GM03348 (cell line): ENCODE results near the gene INMT.

Experiments used
- DNase-seq: peaks from one replicate; pipeline ENCODE4 v3.0.0; 2012; ENCODE audit warnings: low spot score

The INMT gene

DNA sequence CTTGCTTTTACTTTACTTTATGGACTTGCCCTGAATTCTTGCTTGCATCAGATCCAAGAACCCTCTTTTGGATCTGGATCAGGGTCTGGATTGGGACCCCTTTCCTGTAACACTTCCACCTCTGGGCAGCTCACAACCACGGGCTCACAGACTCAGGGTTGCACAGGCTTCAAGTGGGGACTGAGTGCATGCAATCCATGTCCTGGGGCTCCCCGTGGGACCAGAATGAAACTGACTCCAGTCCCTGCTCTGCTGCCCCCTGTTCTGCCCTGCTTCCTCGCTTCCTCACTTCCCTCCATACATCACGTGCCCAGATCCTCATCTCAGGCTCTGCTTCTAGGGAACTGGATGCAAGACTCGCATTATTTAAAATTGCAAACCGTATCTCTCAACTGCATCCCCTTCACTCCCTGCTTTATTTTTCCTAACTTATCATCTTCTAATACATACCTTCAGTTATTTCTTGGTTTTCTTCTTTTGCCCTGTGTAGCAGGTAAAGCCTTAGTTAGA lies 23.3 kb upstream of the INMT start:
- no peak for DNase-seq

DNA sequence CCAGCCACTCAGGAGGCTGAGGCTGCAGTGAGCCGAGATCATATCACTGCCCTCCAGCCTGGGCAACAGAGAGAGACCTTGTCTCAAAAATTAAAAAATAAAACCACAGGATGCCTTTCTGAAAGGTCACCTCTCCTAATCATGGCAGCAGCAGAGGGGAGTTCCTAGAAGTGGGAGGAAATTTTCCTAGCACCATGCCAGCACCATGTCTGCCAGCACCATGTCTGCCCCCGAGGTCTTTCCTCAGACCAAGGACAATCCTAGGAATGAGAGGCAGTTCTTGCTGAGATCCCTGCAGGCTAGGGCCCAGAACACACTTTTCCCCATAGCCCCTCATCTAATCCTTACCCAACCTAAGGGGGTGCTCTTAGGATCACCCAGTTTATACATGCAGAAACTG lies 22.3 kb upstream of the INMT start:
- no peak for DNase-seq

DNA sequence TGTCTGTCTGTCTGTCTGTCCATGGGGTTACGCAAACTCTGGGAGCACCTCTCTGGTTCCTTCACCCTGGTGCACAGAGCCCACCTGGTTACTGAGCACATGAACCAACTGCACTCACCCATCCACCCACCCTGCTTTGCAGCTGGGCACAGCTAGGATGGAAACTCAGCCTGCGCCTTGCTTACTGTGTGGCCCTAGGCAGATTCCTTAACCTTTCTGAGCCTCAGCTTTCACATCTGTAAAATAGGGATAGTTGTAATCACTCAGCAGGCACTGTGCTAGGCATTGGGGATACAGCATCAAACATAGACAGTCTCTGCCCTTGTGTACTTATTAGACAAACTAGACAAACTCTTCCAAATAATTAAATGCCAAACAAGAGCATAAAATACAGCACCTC lies 21.8 kb upstream of the INMT start:
- DNase-seq, result no peak

DNA sequence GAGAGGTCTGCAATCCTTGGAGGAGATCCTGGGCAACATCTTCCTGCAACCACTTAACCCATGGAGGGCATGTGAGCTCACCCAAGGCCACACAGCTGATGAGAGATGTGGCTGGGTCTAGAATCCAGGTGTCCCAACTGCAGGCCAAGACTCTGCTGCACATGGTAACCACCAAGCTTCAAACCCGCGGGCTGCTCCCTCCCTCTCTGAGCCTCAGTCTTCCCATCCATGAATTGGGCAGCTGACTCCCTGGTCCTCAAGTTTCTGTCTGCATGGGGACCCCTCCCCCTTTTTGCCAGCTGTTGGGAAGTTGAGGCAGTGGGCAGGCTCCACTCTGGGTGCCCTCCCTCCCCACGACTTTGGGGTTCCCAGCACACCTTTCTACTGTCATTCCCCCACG lies 20.9 kb upstream of the INMT start:
- no peak for DNase-seq

DNA sequence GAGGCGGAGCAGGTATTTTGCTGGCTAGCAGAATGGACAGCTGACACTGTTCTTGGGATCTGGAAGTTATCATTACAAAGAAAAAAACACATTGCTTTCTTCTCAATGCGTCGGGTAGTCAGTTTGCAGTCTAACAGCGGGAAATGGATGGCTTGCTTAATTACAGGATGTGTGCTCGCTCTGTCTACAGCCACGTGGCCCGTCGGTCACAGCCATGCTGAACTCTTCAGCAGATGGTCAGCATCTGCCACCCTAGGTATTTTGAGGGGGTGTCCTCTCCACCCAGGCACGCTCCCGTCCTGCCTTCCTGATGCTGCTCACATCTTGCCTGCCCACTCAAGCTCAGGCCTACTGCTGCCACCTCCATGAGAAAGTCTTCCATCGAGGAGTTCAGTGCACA lies 20.4 kb upstream of the INMT start:
- no peak for DNase-seq

DNA sequence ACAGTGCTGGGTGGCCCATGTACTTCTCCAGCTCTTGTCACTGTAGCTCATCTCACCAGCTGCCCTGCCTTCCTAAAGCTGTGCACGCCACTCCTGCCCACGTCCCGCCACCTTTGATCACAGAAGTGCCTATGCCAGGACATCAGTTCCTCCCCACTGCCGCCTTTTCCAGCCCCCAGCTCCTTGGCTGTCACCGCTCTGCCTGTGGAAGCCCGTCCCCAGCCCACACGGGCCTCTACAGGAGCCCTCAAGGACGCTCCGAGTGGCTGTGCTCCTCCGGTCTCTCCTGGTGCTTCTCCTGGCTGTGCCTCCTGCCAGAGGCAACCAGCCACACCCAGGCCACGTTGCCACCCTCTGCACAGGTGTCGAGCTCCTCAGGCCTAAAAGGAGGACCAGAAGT lies 19.3 kb upstream of the INMT start:
- DNase-seq, result no peak

DNA sequence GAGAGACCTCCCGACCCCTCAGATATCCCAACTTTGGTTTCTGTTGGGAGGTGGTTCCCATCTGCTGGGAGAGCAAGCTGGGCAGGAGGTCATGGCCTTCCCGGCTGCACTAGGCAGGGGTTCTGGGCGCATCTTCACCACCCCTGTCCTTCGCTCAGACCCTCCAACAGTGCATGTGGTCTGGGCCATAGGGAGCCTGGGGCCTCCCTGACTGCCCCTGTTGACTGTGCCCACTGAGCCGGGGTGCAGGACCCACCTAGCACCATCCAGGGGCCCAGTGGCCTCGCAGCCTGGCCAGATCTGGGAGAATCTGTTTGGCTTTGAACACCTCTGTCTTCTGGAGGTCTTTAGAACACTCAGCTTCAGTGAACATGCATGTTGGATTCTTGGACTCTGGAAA lies 18.7 kb upstream of the INMT start:
- no peak for DNase-seq

DNA sequence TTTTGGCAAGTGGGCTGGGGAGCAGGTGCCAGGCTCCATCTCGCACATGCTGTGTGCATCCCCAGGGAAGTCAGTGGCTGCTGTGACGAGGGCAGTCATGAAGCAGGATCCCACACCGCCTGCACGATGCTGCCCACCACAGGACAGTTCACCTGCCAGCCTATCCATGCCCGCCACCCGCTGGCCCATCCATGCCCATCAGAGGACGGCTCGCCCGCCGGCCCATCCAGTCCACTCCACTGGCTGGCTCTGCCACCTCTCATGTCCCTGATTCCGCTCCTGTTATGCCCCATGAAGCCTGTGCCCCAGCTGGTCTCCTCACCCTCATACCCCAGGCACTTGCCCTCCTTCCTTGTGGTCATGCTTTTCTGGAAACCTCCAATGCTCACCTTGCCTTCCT lies 18.2 kb upstream of the INMT start:
- no peak for DNase-seq

DNA sequence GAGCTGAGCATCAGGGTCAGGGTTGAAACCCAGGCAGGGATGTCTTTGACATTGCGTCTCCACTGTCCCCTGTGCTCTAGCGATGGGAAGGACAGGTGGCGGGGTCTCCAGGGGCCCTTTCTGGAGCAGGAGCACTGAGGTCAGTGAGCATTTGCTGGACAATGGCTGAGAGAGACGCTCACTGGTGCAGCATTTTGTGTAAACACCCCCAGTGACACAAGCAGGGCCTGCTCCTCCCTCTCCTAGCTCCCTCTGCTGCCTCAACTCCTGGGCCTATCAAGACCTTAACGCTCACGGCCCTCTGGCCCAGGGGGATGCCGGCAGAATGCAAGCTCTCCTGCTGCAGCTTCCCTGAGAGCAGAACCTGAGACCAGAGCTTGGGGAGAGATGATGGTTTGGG lies 17.4 kb upstream of the INMT start:
- DNase-seq, result no peak

DNA sequence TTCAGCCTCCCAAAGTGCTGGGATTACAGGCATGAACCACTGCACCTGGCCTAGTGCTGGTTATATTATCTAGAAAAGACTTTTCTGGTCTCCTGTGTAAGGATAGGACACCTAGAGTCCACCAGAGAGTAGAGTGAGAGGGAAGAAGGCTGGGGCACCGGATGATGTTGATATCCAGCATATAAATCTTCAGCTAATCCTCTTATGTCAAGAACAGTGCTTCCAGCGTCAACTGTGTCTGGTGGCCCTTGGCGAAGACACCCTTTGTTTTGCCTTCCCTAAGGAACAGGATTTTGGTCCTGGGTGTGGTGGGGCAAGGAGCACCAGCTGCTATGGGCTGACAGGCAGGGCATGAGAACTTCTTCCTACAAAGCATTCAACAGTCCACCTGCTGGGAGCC lies 16.3 kb upstream of the INMT start:
- no peak for DNase-seq

DNA sequence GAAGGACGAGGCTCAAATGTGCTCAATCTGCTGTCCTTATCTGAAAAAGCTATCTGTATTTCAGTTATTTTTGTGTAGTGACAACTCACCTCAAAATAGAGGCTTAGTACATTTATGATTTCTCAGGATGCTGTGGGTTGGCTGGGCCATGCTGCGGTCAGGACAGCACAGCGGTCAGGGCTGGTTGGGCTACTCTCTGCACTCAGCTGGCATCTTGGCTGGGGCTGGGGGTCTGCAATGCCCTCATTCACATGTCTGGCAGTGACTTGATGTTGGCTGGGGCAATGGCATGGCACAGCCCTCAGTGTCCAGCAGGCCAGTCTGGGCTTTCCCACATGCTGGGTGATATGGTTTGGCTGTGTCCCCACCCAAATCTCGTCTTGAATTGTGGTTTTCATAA lies 15.6 kb upstream of the INMT start:
- DNase-seq, result no peak

DNA sequence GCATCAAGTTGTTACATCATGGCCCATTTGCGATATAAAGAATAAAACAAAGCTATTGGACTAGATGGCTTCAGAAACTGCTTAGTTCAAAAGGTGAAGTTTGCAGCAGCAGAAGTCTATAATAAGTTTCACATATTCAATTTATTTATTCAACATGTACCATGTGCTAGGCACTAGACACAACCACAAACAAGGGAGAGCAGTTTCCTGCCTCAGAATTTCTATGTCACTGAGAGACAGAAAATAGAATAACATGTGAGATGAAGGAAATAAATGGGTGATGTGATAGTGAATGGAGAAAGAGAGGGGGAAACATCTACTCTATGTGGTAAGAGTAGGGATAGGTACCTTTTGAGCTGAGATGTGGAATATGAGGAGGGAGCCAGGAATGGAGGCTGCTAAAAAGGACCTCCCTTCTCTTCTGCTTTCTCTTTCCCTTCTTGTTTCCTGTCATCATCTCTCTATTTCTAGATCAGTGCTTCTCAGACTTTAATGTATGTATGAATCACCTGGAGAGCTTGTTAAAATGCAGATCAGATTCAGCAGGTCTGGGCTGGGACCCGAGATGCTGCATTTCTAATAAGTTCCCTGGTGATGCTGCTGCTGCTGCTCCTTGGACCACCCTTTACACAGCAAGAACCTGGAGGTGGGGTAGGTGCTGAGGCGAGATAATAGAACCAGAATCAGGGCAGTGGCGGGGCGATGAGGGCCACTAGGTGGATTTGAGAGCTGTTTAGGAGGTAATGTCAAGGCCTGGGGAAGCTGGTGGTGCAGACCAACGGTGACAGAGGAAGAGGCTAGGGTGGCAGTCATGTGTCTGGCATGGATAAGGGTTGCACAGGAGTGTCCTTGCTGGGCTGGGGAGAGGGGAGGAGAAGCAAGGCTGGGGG lies 13.7 kb upstream of the INMT start:
- no peak for DNase-seq

DNA sequence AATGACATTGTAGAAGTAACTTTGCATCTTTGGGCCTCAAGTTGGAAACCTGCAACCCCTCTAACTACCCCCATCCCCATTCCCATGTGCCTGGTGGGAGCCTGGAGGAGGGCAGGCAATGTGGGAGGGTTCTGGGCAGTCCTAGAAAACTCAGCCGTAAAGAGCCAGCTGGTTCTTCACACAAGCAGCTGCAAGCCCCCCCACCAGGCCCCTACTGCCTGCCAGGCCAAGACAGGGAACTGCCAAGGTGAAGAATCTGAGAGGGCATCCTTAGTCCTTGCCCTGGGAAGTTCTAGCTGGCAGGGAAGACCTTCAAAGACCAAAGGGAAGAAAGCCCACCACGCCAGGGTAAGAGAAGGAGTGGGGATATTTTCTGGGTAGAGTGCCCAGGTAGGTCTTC lies 12.2 kb upstream of the INMT start:
- no peak for DNase-seq

DNA sequence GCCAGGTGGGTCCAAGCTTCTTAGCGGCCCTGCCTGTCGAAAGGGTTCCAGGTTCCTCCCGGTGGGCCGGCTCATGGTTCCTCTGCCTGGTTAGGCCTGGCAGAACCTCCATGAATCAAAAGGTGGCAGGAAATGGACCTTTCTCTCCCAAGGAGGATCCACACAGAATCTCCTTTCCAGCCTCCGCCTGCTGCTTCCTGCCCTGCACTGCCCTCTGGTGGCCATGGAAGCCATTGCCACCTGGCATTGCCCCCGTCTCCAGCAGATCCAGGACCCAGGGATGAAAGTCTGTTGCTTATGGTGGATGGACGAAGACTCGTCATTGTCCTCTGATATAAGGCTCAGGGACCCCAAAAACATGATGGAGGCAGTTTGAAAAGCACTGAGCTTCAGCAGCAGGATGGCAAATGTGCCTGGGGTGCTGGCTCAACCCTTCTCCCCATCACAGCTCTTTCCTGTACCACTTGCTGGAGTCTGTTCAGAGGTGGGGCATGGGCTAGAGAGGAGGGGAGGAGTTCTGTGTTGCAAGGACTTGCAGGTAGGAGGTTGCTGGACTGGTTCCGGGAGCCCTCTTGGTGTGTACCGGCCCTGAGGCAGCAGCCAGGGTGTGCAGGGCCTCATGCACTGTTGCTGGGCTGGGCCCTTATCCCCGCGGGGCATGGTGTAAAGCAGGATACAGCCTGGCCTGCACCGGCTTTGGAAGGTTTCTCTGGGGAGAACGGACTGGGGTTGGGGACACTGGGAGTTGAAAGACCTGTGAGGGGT lies 11.3 kb upstream of the INMT start:
- peak; percentile 94 for DNase-seq

DNA sequence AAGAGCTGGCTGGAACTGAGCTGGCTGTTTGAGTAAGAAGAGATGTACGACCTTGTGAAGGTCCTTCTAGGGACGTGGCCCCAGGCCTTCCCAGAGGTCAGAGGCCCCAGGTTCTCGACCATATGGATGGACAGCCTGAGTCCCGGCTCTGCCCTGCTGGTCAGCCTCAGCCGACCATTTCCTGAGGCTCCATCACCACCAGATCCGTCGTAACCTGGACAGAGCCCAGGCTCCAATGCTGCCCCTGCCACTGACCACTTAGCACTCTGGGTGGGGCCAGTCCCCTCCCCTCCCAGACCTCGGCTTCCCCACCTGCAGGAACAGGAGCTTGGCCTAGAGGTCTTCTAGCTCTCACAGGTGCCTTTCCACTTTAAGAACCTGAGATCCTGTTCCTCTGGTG lies 10.6 kb upstream of the INMT start:
- DNase-seq, result no peak

DNA sequence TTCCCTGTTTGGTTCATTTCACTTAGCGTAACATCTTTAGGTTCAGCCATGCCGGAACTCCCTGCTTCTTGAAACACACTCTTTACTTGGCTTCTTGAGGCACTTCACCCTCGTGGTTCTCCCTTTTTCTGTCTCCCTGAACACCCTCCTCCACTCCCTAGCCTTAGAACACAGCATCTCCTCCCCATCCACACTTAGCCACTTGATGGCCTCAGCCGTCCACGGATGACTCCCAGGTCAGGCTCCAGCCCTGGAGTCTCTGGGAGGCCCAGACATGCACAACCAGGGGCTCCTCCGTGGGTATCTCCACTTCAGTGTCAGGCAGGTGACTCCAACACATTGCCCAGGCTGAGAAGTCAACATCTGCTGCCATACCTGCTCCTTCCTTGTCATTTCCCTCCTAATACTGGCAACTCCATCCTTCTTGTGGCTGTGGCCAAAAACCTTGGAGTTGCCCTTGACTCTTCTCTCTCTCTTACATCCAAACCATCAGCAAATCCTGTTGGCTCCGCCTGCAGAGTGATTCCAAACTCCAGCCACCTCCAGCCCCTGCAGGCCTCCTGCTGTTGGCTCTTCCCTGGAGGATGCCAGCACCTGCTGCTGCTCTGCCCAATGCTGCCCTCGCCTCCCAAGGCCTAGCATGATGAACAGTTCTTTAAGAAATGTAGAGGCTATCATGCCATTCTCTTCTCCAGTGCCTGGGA lies 8.4 kb upstream of the INMT start:
- peak; percentile 52 for DNase-seq

DNA sequence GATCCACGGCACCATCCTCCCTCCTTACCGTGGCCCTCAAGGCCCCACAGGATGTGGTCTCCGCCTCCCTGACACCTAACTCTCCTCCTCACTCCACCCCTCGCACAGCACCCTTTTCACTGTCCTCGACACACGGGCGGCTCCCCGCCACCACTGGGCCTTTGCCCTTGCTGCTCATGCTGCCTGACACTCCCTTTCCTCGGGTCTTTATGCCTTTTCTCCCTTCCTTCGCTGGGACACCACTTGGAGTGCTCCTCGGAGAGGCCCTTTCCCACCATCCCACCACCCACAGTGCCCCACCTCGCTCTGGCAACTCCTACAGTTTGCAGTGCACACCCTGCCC lies 7.9 kb upstream of the INMT start:
- DNase-seq, result no peak

DNA sequence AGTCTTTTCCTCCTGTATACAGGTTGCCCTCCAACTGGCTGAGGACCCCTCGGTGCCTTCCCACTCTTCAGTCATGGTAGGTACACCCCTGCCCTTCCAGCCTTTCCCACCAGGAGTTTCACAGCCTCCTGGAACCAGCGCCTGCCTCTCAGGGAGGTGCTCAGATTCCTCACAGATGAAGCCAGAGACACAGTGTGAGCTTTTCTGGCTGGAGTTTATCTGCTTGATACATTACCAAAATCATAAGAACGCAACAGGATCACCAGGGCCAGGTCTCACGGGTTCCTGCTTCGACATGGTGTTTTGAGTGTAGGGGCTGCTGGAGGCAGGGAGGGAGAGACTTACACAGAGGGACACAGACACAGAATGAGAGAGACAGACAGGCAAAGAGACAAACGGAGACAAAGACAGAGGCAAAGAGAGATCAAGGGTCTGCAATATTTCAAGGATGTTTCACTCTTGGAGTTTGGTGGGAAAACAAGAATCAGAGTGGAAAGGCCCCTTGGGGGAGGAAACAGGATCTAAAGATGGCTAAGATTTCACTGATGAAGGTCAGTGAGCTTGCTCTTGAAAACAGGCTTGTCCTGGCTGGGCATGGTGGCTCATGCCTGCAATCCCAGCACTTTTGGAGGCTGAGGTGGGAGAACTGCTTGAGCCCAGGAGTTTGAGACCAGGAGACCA lies 6.5 kb upstream of the INMT start:
- no peak for DNase-seq

DNA sequence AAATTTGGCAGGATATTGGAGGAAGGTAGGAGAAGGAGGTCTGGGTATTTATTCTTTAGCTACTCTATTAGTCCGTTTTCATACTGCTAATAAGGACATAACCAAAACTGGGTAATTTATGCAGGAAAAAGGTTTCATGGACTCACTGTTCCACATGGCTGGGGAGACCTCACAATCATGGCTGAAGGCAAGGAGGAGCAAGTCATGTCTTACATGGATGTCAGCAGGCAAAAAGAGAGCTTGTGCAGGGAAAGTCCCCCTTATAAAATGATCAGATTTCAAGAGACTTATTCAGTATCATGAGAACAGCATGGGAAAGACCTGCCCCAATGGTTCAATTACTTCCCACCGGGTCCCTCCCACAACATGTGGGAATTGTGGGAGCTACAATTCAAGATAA lies 1.9 kb upstream of the INMT start:
- DNase-seq, result no peak

DNA sequence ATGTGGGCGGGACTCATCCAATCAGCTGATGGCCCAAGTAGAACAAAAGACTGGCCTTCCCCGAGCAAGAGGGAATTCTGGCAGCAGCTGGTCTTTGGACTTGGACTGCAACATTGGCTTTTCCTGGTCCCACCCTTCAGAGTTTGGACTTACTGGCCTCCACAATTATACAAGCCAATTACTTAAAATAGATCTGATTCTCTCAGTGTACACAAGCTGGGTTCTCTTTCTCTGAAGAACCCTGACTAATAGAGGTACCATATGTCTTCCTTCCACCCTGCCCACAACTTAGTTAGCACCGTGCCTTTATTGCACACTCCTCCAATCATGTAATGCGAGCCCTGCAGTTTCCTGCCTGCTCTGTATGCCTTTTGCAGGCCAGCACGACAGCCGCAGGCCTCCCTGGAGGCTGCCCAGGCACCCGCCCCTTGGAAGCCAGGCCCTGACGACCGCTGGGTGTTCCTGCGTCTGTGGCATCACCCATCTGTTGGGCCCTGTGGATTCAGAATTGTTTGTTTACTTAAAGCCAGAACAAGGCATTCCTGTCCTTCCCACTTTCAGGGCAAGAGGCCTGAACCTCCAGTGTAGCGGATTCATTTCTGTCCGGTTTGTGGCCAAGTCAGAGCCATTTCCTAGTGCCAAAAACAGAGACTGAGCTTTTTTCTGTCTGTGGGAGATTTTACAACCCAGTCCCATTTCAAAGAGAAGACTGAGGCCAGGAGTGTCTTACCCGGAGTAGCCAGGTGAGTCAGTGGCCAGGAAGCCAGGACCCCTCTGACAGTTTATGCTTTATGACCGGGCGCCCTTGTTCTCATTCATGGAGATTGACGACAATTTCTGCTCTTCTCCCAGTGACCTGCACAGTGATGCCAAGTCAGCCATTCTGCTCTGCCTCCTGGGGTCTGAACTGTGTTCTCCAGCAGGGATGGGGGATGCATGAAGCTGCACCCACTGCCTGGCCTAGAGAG lies 968 bp upstream of the INMT start:
- DNase-seq, result peak; percentile 92

DNA sequence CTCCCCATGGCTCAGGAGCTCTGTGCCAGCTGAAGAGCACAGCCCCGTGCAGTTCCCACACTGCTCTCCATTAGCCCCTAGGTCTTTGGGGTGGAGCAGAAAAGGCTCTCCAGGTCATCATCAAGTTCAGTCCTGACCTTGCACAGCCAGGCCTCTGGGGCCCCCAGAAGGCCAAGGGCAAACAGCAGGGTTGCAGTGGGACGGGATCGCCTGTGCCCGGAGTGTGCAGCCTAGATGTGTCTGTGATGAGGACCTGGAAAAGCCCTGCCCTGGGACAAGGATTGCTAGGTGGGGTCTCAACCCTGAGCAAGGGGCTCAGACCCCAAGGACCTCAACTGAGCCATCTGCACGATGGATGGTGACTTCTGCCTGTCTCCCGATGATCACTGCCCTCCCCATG lies 549 bp downstream of the INMT start:
- DNase-seq, result no peak
